ENCODE measurements around the gene NMBR. TPM values are rescaled to one million over a fixed set of nuclear protein-coding genes. Genes with fewer than 3 reads are reported as not detected.
"Not testable (repeated sequence)": the region's sequence is repeated elsewhere in the genome, so short reads cannot be mapped to it uniquely, and the experiment has no call there.

Gene NMBR
- total RNA-seq, 1 donor from 2014 or later, result 0.22 TPM

GRCh38 chr6:142188341-142188740 lies 41.4 kb upstream of the NMBR start:
- Mint-ChIP-seq H3K36me3 (peaks cover 13% of the 10 kb centered on the region), H3K4me1 (ENCODE audit: unreplicated experiment) (peaks cover 18% of the 10 kb centered on the region)
- TF ChIP-seq, protein P1, sequence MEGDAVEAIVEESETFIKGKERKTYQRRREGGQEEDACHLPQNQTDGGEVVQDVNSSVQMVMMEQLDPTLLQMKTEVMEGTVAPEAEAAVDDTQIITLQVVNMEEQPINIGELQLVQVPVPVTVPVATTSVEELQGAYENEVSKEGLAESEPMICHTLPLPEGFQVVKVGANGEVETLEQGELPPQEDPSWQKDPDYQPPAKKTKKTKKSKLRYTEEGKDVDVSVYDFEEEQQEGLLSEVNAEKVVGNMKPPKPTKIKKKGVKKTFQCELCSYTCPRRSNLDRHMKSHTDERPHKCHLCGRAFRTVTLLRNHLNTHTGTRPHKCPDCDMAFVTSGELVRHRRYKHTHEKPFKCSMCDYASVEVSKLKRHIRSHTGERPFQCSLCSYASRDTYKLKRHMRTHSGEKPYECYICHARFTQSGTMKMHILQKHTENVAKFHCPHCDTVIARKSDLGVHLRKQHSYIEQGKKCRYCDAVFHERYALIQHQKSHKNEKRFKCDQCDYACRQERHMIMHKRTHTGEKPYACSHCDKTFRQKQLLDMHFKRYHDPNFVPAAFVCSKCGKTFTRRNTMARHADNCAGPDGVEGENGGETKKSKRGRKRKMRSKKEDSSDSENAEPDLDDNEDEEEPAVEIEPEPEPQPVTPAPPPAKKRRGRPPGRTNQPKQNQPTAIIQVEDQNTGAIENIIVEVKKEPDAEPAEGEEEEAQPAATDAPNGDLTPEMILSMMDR (conservative IDR thresholded peaks at IDR 0.05), result peak; percentile 65
- not testable (repeated sequence) for DNase-seq (ENCODE audit: extremely low spot score, unreplicated experiment); H3K4me3 Mint-ChIP-seq; H3K9me3 Mint-ChIP-seq; H3K27me3 Mint-ChIP-seq; H3K27ac Mint-ChIP-seq

GRCh38 chr6:142187209-142187608 lies 40.3 kb upstream of the NMBR start:
- H3K36me3 Mint-ChIP-seq, result peaks cover 13% of the 10 kb centered on the region
- H3K27ac Mint-ChIP-seq, result peak overlapping the region; percentile 67
- no peaks in the 10 kb centered on the region for H3K27me3 Mint-ChIP-seq
- peak overlapping the region; percentile 40 for H3K4me3 Mint-ChIP-seq
- H3K9me3 Mint-ChIP-seq, result no peaks in the 10 kb centered on the region
- peaks cover 18% of the 10 kb centered on the region for H3K4me1 Mint-ChIP-seq (ENCODE audit: unreplicated experiment)
- TF ChIP-seq, protein P1 (conservative IDR thresholded peaks at IDR 0.05), result no peak
- DNase-seq (ENCODE audit: extremely low spot score, unreplicated experiment), result no peak

- Mint-ChIP-seq H3K9me3 (no peaks in the 10 kb centered on the region), H3K4me3 (no peak overlapping the region), H3K27me3 (no peaks in the 10 kb centered on the region), H3K27ac (no peak overlapping the region), H3K4me1 (ENCODE audit: unreplicated experiment) (peaks cover 18% of the 10 kb centered on the region), H3K36me3 (peaks cover 15% of the 10 kb centered on the region)
- TF ChIP-seq, protein P1 (conservative IDR thresholded peaks at IDR 0.05), result no peak
- DNase-seq (ENCODE audit: extremely low spot score, unreplicated experiment), result no peak
Observed at GRCh38 chr6:142185641-142186040, 38.7 kb upstream of the NMBR start.

DNA sequence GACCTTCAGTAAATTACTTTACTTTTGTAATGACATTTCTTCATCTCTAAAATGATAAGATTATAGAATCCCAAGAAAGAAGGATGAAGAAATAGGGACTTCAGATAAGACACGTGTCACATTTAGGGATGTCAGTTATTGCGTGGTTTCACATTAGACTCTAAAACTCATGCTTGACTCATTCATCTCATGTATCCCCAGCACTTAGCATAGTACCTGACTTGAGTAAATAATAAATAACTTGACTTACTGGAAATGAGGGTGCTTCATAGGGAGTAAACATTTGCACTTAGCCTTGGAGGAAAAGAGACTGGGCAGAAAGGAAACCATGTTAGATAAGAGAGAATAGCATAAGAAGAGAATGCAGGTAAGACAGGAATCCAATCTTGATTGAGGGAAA lies 37.4 kb upstream of the NMBR start:
- TF ChIP-seq, protein P1 (conservative IDR thresholded peaks at IDR 0.05), result no peak
- no peak for DNase-seq (ENCODE audit: extremely low spot score, unreplicated experiment)
- H3K4me1 Mint-ChIP-seq (ENCODE audit: unreplicated experiment), result peaks cover 18% of the 10 kb centered on the region
- H3K4me3 Mint-ChIP-seq, result no peak overlapping the region
- no peak overlapping the region for H3K27ac Mint-ChIP-seq
- no peaks in the 10 kb centered on the region for H3K9me3 Mint-ChIP-seq
- H3K27me3 Mint-ChIP-seq, result no peaks in the 10 kb centered on the region
- H3K36me3 Mint-ChIP-seq, result peaks cover 10% of the 10 kb centered on the region

DNA sequence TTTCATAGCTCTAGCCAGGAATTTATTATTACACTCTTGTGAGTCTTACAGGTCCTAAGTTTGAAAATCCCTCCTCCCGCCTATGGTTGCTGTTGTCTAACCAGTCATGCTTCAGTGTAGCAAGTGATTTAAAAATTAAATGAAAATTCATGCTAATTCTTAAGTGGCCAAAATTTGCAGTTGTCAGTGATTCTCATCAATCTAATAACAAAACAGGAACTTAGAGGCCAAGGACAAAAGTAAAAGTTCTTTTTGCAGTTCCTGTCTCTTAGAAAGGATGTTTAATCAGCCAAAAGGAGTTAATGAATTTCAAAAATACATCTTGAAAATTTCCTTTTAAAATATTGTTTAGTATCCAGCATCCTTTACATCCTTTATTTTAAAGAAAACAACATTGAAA lies 36.4 kb upstream of the NMBR start:
- H3K36me3 Mint-ChIP-seq, result peaks cover 8% of the 10 kb centered on the region

More for the DNA sequence above, 36.4 kb upstream of the NMBR start:
- Mint-ChIP-seq H3K4me1 (ENCODE audit: unreplicated experiment) (peaks cover 18% of the 10 kb centered on the region), H3K9me3 (no peaks in the 10 kb centered on the region), H3K4me3 (no peak overlapping the region), H3K27me3 (no peaks in the 10 kb centered on the region), H3K27ac (no peak overlapping the region)
- DNase-seq (ENCODE audit: extremely low spot score, unreplicated experiment), result no peak
- TF ChIP-seq, protein P1 (conservative IDR thresholded peaks at IDR 0.05), result no peak

All from type B pancreatic cell (in vitro differentiated cells).